ENCODE results near the gene RBBP7. TPM values are rescaled to one million over a fixed set of nuclear protein-coding genes. Genes with fewer than 3 reads are reported as not detected.

The RBBP7 gene
- total RNA-seq, 3 donors from 2014 or later: 72.7 to 94.6 (median 92.0) TPM

DNA sequence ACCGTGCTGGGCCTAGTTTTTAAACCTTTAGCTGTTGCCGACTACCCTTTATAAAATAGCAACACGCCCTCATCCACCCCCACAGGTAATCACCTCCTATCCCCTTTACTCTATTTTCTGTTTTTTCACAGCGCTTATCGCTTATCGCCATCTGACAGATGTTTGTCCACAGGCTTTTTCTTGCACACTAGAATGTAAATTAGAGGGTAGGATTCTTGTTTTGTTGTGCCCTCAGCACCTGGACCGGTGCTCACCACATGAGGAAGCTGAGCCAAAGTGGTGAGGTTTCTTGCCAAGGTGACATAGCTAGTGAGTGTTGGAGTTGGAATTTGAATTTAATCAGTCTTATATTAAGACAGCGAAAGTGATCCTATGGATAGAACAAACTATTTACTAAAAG, 2.9 kb upstream of the RBBP7 start:
- intact Hi-C loops (cut with DNase I, micrococcal nuclease): no loop called here
- no peak for TF ChIP-seq CTCF (IDR thresholded peaks at IDR 0.05)
- peak in 1 of 3 donors; percentile 11 for DNase-seq

DNA sequence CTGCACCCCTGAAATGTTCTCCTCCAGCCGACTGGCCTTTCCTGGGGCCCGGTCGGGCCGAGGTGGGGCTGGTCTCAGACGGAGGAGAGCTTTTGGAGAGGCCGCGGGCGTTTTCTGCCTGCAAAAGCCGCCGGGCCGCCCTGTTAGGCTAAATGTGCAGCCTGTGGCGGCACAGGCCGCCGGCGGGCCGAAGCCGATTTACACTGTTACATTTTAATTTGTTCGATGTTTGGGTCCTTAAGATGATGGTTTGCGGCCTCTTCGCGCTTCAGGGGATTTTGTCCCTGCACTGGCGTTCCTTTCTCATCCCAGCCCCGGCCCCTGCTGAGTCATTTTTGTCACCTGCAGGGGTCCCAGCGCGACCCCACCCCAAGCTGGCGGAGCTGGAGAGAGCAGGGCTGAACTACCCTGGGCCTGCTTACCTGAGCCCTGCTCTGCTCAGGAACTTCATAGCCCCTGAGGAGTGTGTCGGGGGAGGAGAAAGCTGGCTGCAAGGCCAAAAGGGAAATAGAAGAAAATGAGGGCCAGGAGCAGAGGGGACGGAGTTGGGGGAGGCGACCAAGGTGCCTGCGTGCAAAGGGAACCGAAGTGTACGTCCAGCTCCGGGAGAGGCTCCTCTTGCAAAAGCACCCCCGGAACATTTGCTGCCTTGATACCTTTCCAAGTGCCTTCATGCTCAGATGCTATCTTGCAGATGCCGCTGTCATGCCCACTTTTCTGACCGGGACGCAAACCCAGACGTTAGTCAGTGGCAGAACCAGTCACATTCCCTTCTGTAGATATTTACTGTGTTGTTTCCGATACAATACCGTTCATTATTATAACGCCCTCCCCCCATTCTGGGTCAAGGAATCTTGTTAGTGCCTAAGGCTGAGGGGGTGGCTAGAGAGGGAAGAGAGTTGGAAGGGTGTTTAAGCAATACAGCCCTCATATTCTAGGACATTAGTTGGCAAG, 977 bp upstream of the RBBP7 start:
- ATAC-seq: peak; percentile 20
- TF ChIP-seq CTCF (IDR thresholded peaks at IDR 0.05): no peak
- Histone ChIP-seq H3K4me1 (ENCODE audit: low read depth) (peaks cover 9% of the 10 kb centered on the region), H3K4me3 (peak overlapping the region; percentile 14), H3K9me3 (no peaks in the 10 kb centered on the region), H3K36me3 (ENCODE audit: low read depth) (no peaks in the 10 kb centered on the region)
- peak in 2 of 3 donors; percentile 41 to 71 for DNase-seq
- intact Hi-C loops (cut with DNase I, micrococcal nuclease): no loop called here

More for the DNA sequence above, 2.9 kb upstream of the RBBP7 start:
- no peak for ATAC-seq
- Histone ChIP-seq H3K9me3 (no peaks in the 10 kb centered on the region), H3K4me3 (no peak overlapping the region), H3K36me3 (ENCODE audit: low read depth) (no peaks in the 10 kb centered on the region), H3K4me1 (ENCODE audit: low read depth) (peaks cover 5% of the 10 kb centered on the region)

DNA sequence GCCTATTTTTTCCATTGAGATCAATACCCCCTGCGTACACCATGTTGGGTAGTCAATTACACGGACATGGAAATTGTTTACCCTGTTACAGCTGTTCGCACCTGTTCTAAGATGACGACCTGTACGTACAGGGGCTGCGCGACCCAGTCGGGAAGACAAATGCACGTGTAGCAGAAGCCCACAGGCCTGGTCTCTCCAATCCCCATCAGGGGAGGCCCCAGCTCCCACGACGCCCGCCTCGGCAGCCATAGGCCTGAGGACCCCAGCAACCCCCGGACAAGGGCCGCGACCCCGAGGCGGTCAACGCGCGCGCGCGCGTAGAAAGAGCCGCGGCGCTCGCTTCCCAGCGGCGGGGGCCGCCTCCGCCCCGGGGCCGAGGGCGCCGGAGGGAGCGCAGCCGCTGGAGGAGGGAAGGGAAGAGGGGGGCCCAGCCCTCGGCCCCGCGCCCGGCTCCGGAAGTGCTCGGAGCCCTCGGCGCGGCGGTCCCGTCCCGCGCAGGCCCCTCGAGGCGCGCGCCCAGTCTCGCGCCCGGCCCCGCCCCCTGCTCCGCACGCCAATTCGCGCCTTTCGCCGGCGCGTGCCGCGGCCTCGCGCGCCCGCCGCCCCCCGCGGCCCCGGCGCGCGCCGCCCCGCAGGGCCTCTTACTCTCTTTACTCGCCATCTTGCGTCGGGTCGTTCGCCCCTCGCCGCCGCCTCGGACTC, 618 bp downstream of the RBBP7 start:
- intact Hi-C loops (cut with DNase I, micrococcal nuclease): no loop called here
- H3K9me3 ChIP-seq: no peaks in the 10 kb centered on the region
- ATAC-seq (peak; percentile 31), DNase-seq (peak; percentile 20 to 70 (median 59))
- TF ChIP-seq CTCF (IDR thresholded peaks at IDR 0.05): no peak
- peak overlapping the region; percentile 38 for H3K4me3 ChIP-seq
- no peaks in the 10 kb centered on the region for H3K36me3 ChIP-seq (ENCODE audit: low read depth)
- peaks cover 9% of the 10 kb centered on the region for H3K4me1 ChIP-seq (ENCODE audit: low read depth)

- H3K36me3 ChIP-seq (ENCODE audit: low read depth): no peaks in the 10 kb centered on the region
- ATAC-seq (no peak), DNase-seq (no peak)
- intact Hi-C loops (cut with DNase I, micrococcal nuclease): no loop called here
- peaks cover 9% of the 10 kb centered on the region for H3K4me1 ChIP-seq (ENCODE audit: low read depth)
- H3K4me3 ChIP-seq: no peak overlapping the region
- no peak for TF ChIP-seq CTCF (IDR thresholded peaks at IDR 0.05)
- H3K9me3 ChIP-seq: no peaks in the 10 kb centered on the region
Observed at GRCh38 chrX:16868920-16869319, 1.2 kb downstream of the RBBP7 start.

- intact Hi-C loops (cut with DNase I, micrococcal nuclease): no loop called here
- Histone ChIP-seq H3K9me3 (no peaks in the 10 kb centered on the region), H3K4me3 (no peak overlapping the region), H3K4me1 (ENCODE audit: low read depth) (peaks cover 9% of the 10 kb centered on the region), H3K36me3 (ENCODE audit: low read depth) (no peaks in the 10 kb centered on the region)
- ATAC-seq (no peak), DNase-seq (no peak)
- no peak for TF ChIP-seq CTCF (IDR thresholded peaks at IDR 0.05)
Observed at GRCh38 chrX:16867947-16868346, 2.2 kb downstream of the RBBP7 start.
